ENCODE data around the gene MACROD2.

The MACROD2 gene

GRCh38 chr20:14282140-14282539, 286.8 kb downstream of the MACROD2 start:
- Histone ChIP-seq H3K27me3 (replicated peaks; ENCODE audit: control insufficient read depth, insufficient read depth, low read length) (no peaks in the 10 kb centered on the region), H3K36me3 (ENCODE audit: control insufficient read depth, insufficient read depth, low read length) (no peaks in the 10 kb centered on the region), H3K4me3 (replicated peaks; ENCODE audit: low read depth, low read length) (no peak overlapping the region)
- no peak for DNase-seq (ENCODE audit: extremely low read depth, insufficient read length)
- no peak for TF ChIP-seq CTCF (IDR thresholded peaks at IDR 0.05; ENCODE audit: insufficient read depth, low read length, poor library complexity, severe bottlenecking)

- no peak overlapping the region for H3K4me3 ChIP-seq (replicated peaks; ENCODE audit: low read depth, low read length)
- no peak for TF ChIP-seq CTCF (IDR thresholded peaks at IDR 0.05; ENCODE audit: insufficient read depth, low read length, poor library complexity, severe bottlenecking)
- DNase-seq (ENCODE audit: extremely low read depth, insufficient read length), result no peak
- H3K27me3 ChIP-seq (replicated peaks; ENCODE audit: control insufficient read depth, insufficient read depth, low read length), result no peaks in the 10 kb centered on the region
- H3K36me3 ChIP-seq (ENCODE audit: control insufficient read depth, insufficient read depth, low read length), result no peaks in the 10 kb centered on the region
Measured at GRCh38 chr20:14284443-14284842, 289.1 kb downstream of the MACROD2 start.

GRCh38 chr20:14288341-14289330, 293.3 kb downstream of the MACROD2 start:
- Histone ChIP-seq H3K36me3 (ENCODE audit: control insufficient read depth, insufficient read depth, low read length) (no peaks in the 10 kb centered on the region), H3K27me3 (replicated peaks; ENCODE audit: control insufficient read depth, insufficient read depth, low read length) (no peaks in the 10 kb centered on the region), H3K4me3 (replicated peaks; ENCODE audit: low read depth, low read length) (no peak overlapping the region)
- no peak for DNase-seq (ENCODE audit: extremely low read depth, insufficient read length)
- TF ChIP-seq CTCF (IDR thresholded peaks at IDR 0.05; ENCODE audit: insufficient read depth, low read length, poor library complexity, severe bottlenecking), result no peak

GRCh38 chr20:14291502-14291901, 296.2 kb downstream of the MACROD2 start:
- no peak for DNase-seq (ENCODE audit: extremely low read depth, insufficient read length)
- TF ChIP-seq CTCF (IDR thresholded peaks at IDR 0.05; ENCODE audit: insufficient read depth, low read length, poor library complexity, severe bottlenecking), result no peak
- H3K36me3 ChIP-seq (ENCODE audit: control insufficient read depth, insufficient read depth, low read length), result no peaks in the 10 kb centered on the region
- no peak overlapping the region for H3K4me3 ChIP-seq (replicated peaks; ENCODE audit: low read depth, low read length)
- H3K27me3 ChIP-seq (replicated peaks; ENCODE audit: control insufficient read depth, insufficient read depth, low read length), result no peaks in the 10 kb centered on the region

GRCh38 chr20:14295238-14295637, 299.9 kb downstream of the MACROD2 start:
- Histone ChIP-seq H3K36me3 (ENCODE audit: control insufficient read depth, insufficient read depth, low read length) (no peaks in the 10 kb centered on the region), H3K27me3 (replicated peaks; ENCODE audit: control insufficient read depth, insufficient read depth, low read length) (no peaks in the 10 kb centered on the region), H3K4me3 (replicated peaks; ENCODE audit: low read depth, low read length) (no peak overlapping the region)
- DNase-seq (ENCODE audit: extremely low read depth, insufficient read length), result no peak
- TF ChIP-seq CTCF (IDR thresholded peaks at IDR 0.05; ENCODE audit: insufficient read depth, low read length, poor library complexity, severe bottlenecking), result no peak

Data from GM06990 (cell line).